A549 (cell line): ENCODE data around the gene IQSEC3. TPM values are rescaled to one million over a fixed set of nuclear protein-coding genes. Genes with fewer than 3 reads are reported as not detected.

ENCODE experiments used
- ATAC-seq, 2 experiments: fragments of 200-7000 bp in 1 of 2; fragments of >200 bp in 1 of 2; cut with Nextera tagmentation in 1 of 2; cut with Tn5 transposase in 1 of 2; 3 replicates each; pipeline versions ENCODE4 v1.8.0 to v1.9.1; 2018 to 2020; ENCODE audit warnings: mild to moderate bottlenecking in 1 of 2, moderate library complexity in 1 of 2
- CTCF ChIA-PET: fragments of 300-600 bp; sonication (Branson Sonifier 250); formaldehyde crosslinking; extraction: SDS; loops from one replicate; lab custom pipeline; 2021; ENCODE audit warnings: antibody characterized with exemption, inconsistent platforms; lab: Yijun Ruan, JAX
- POLR2A ChIA-PET: fragments of 350-600 bp; formaldehyde crosslinking; extraction: SDS; loops from one replicate; lab custom pipeline; 2021; ENCODE audit warnings: antibody characterized with exemption, inconsistent platforms; lab: Yijun Ruan, JAX
- DNase-seq, 2 experiments: peaks; one replicate each; pipeline versions ENCODE4 v3.0.0 to v3.0.0-alpha.2; 2011 to 2016; ENCODE audit warnings: low read depth in 1 of 2, low spot score in 1 of 2
- FAIRE-seq: peaks from 2 replicates; lab custom pipeline; 2011; peaks lifted over from hg19 to GRCh38; lab: Jason Lieb, UNC
- H3K27ac ChIP-seq, 2 experiments: fragments of >200 bp; sonication (Bioruptor Twin); formaldehyde crosslinking; 3 replicates each; pipeline ENCODE4 v1.5.1; 2016 to 2017
- H3K4me1 ChIP-seq: fragments of >200 bp; sonication (Bioruptor Twin); formaldehyde crosslinking; 3 replicates; pipeline ENCODE4 v1.6.1; 2016
- H3K4me2 ChIP-seq: fragments of >200 bp; sonication (Bioruptor Twin); formaldehyde crosslinking; 3 replicates; pipeline ENCODE4 v1.6.1; 2016
- H3K4me3 ChIP-seq: fragments of >200 bp; sonication (Bioruptor Twin); formaldehyde crosslinking; 3 replicates; pipeline ENCODE4 v1.5.1; 2016
- H3K9me3 ChIP-seq: fragments of >200 bp; sonication (Bioruptor Twin); formaldehyde crosslinking; 3 replicates; pipeline ENCODE4 v1.6.1; 2016
- ATOH8 ChIP-seq: fragments of 250-450 bp; sonication (Bioruptor Pico); IDR thresholded peaks from 2 replicates; pipeline ENCODE4 v1.5.0; 2020; ENCODE audit warnings: low read depth, mild to moderate bottlenecking, moderate library complexity
- BHLHE40 ChIP-seq: IDR thresholded peaks from 2 replicates; pipeline ENCODE4 v1.6.1; 2012; ENCODE audit warnings: low read depth, low read length, inconsistent platforms
- CBX8 ChIP-seq: fragments of 200-600 bp; sonication (generic); IDR thresholded peaks from 2 replicates; pipeline ENCODE4 v1.6.1; 2016
- CHD4 ChIP-seq: fragments of 200-600 bp; sonication (generic); IDR thresholded peaks from 2 replicates; pipeline ENCODE4 v1.6.1; 2016; ENCODE audit warnings: antibody characterized with exemption, mild to moderate bottlenecking, borderline replicate concordance
- FOSB ChIP-seq: fragments of 250-450 bp; sonication (Bioruptor Pico); IDR thresholded peaks from 2 replicates; pipeline ENCODE4 v1.5.0; 2020; ENCODE audit warnings: mild to moderate bottlenecking, moderate library complexity
- FOSL2 ChIP-seq, 2 experiments: fragments of 450-650 bp in 1 of 2; fragments of >200 bp in 1 of 2; sonication (Bioruptor Twin) in 1 of 2; formaldehyde crosslinking; IDR thresholded peaks; 2 replicates each; pipeline versions ENCODE4 v1.5.0 to v1.6.1; 2016 to 2020; ENCODE audit warnings: mild to moderate bottlenecking in 1 of 2, moderate library complexity in 1 of 2
- GATA3 ChIP-seq: IDR thresholded peaks from 2 replicates; pipeline ENCODE4 v1.6.1; 2012; ENCODE audit warnings: borderline replicate concordance
- HDAC2 ChIP-seq: fragments of 200-600 bp; sonication (generic); IDR thresholded peaks from 2 replicates; pipeline ENCODE4 v1.6.1; 2016
- HEYL ChIP-seq: fragments of 250-450 bp; sonication (Bioruptor Pico); IDR thresholded peaks from 2 replicates; pipeline ENCODE4 v1.8.0; 2021; ENCODE audit warnings: mild to moderate bottlenecking, moderate library complexity
- HMGXB4 ChIP-seq: fragments of 250-450 bp; sonication (Bioruptor Pico); IDR thresholded peaks from 2 replicates; pipeline ENCODE4 v1.5.0; 2021; ENCODE audit warnings: mild to moderate bottlenecking, moderate library complexity, borderline replicate concordance
- HOXB13 ChIP-seq: fragments of 250-450 bp; sonication (Bioruptor Pico); IDR thresholded peaks from 2 replicates; pipeline ENCODE4 v1.5.0; 2020; ENCODE audit warnings: low read depth, mild to moderate bottlenecking, moderate library complexity
- HOXB5 ChIP-seq: fragments of 250-450 bp; sonication (Bioruptor Pico); IDR thresholded peaks from 2 replicates; pipeline ENCODE4 v1.5.0; 2020; ENCODE audit warnings: mild to moderate bottlenecking, moderate library complexity
- JUN ChIP-seq, 2 experiments: fragments of >200 bp; sonication (Bioruptor Twin); formaldehyde crosslinking; IDR thresholded peaks; 2 replicates in 1 of 2; 3 replicates in 1 of 2; pipeline ENCODE4 v1.6.1; 2016 to 2017
- JUNB ChIP-seq: fragments of >200 bp; sonication (Bioruptor Twin); formaldehyde crosslinking; IDR thresholded peaks from 2 replicates; pipeline ENCODE4 v1.6.1; 2016
- MAZ ChIP-seq: fragments of 150-350 bp; IDR thresholded peaks from 2 replicates; pipeline ENCODE4 v1.6.1; 2014; ENCODE audit warnings: antibody characterized with exemption, low read depth, low read length, borderline replicate concordance
- RAD21 ChIP-seq, 2 experiments: fragments of >200 bp in 1 of 2; sonication (Bioruptor Twin) in 1 of 2; formaldehyde crosslinking in 1 of 2; IDR thresholded peaks in 1 of 2; conservative IDR thresholded peaks in 1 of 2; 2 replicates in 1 of 2; 3 replicates in 1 of 2; pipeline ENCODE4 v1.6.1; 2012 to 2018; ENCODE audit warnings: inconsistent platforms in 1 of 2
- RARB ChIP-seq: fragments of 250-450 bp; sonication (Bioruptor Pico); IDR thresholded peaks from 2 replicates; pipeline ENCODE4 v1.8.0; 2021; ENCODE audit warnings: mild to moderate bottlenecking, moderate library complexity
- RCOR1 ChIP-seq: fragments of 150-350 bp; IDR thresholded peaks from 2 replicates; pipeline ENCODE4 v1.6.1; 2014; ENCODE audit warnings: antibody characterized with exemption, low read length, low read depth
- RFX5 ChIP-seq: fragments of 450-650 bp; IDR thresholded peaks from 2 replicates; pipeline ENCODE4 v1.7.1; 2014; ENCODE audit warnings: antibody characterized with exemption, mild to moderate bottlenecking, moderate library complexity
- SMC3 ChIP-seq: fragments of >200 bp; sonication (Bioruptor Twin); formaldehyde crosslinking; IDR thresholded peaks from 3 replicates; pipeline ENCODE4 v1.6.1; 2018; ENCODE audit warnings: inconsistent platforms
- TFCP2L1 ChIP-seq: fragments of 250-450 bp; sonication (Bioruptor Pico); IDR thresholded peaks from 2 replicates; pipeline ENCODE4 v1.5.0; 2021; ENCODE audit warnings: mild to moderate bottlenecking
- TP53 ChIP-seq: fragments of 250-450 bp; sonication (Bioruptor Pico); IDR thresholded peaks from 2 replicates; pipeline ENCODE4 v1.5.0; 2021; ENCODE audit warnings: mild to moderate bottlenecking, moderate library complexity
- ZC3H11A ChIP-seq: fragments of 450-650 bp; IDR thresholded peaks from 2 replicates; pipeline ENCODE4 v1.6.1; 2014; ENCODE audit warnings: antibody characterized with exemption, mild to moderate bottlenecking
- WGBS: methylation state at CpG from one replicate; pipeline ENCODE4 v1.1.6; 2017; ENCODE audit errors: missing lambda C conversion rate; 5-methylcytosine and 5-hydroxymethylcytosine counted together
- polyA plus RNA-seq, 4 experiments: library from polyadenylated mRNA; depleted of rRNA in 3 of 4; stranded (reverse); fragments of >200 nt; fragmentation: RNase III in 1 of 4; extraction: RNeasy Plus Mini Kit Qiagen cat#74134 plus additional on column Dnase treatment in 1 of 4; gene quantifications; 2 replicates in 3 of 4; 3 replicates in 1 of 4; pipeline ENCODE4 v1.2.3, GENCODE V29; 2011 to 2017
- TF ChIP-seq, protein P1 (sequence below): fragments of >200 bp; sonication (Bioruptor Twin); formaldehyde crosslinking; IDR thresholded peaks from 3 replicates; pipeline ENCODE4 v1.6.1; 2016
- TF ChIP-seq, protein P2 (sequence below): fragments of 150-350 bp; IDR thresholded peaks from 2 replicates; pipeline ENCODE4 v1.6.1; 2014; ENCODE audit warnings: low read depth, mild to moderate bottlenecking, low read length
- TF ChIP-seq, protein P3 (sequence below): IDR thresholded peaks from 2 replicates; pipeline ENCODE4 v1.6.1; 2012; ENCODE audit warnings: low read depth, borderline replicate concordance

The IQSEC3 gene
- polyA plus RNA-seq, 2 of the 4 experiments (the other 2 are of a cell fraction): not detected

DNA sequence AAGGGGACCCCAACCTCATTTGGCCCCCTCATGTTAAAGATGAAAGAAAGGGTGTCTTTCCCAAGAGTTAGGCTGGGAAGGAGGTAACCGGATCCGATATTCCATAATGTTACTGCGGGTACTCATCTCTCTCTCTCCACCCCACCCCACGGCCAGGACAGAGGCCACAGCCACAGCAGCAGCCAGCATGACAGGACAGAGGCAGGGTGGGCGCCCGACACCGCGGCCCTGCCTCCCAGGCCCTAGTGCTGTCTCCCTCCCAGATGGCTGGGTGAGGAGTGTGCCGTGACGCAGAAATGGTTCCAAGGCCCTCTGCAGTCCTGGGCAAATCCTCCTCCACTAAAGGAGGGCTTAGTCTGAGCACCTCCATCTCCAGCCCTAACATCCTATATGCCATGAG is 141.2 kb downstream of the IQSEC3 start:
- TF ChIP-seq CBX8: no peak
- no peak for TF ChIP-seq TFCP2L1
- TF ChIP-seq HEYL: no peak
- TF ChIP-seq HOXB13 (CRISPR knock-in tag): no peak
- TF ChIP-seq BHLHE40: no peak
- no peak for TF ChIP-seq FOSL2 (IDR thresholded peaks at IDR 0.05)
- TF ChIP-seq FOSL2 (CRISPR knock-in tag; IDR thresholded peaks at IDR 0.05): no peak
- no peak for TF ChIP-seq CHD4
- TF ChIP-seq, protein P1, sequence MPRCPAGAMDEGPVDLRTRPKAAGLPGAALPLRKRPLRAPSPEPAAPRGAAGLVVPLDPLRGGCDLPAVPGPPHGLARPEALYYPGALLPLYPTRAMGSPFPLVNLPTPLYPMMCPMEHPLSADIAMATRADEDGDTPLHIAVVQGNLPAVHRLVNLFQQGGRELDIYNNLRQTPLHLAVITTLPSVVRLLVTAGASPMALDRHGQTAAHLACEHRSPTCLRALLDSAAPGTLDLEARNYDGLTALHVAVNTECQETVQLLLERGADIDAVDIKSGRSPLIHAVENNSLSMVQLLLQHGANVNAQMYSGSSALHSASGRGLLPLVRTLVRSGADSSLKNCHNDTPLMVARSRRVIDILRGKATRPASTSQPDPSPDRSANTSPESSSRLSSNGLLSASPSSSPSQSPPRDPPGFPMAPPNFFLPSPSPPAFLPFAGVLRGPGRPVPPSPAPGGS: no peak
- TF ChIP-seq JUNB: no peak
- TF ChIP-seq SMC3: no peak
- TF ChIP-seq RCOR1: no peak
- TF ChIP-seq RAD21 (conservative IDR thresholded peaks at IDR 0.05 in 1 of 2, IDR thresholded peaks at IDR 0.05 in 1 of 2): no peak
- TF ChIP-seq TP53: no peak
- TF ChIP-seq HOXB5: no peak
- no peak for TF ChIP-seq HMGXB4 (CRISPR knock-in tag)
- no peak for TF ChIP-seq FOSB (CRISPR knock-in tag)
- TF ChIP-seq, protein P2, sequence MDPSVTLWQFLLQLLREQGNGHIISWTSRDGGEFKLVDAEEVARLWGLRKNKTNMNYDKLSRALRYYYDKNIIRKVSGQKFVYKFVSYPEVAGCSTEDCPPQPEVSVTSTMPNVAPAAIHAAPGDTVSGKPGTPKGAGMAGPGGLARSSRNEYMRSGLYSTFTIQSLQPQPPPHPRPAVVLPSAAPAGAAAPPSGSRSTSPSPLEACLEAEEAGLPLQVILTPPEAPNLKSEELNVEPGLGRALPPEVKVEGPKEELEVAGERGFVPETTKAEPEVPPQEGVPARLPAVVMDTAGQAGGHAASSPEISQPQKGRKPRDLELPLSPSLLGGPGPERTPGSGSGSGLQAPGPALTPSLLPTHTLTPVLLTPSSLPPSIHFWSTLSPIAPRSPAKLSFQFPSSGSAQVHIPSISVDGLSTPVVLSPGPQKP: no peak
- 61% methylated on average over 10 of the region's 10 CpGs for WGBS
- Histone ChIP-seq H3K9me3 (no peaks in the 10 kb centered on the region), H3K27ac (no peak overlapping the region), H3K4me3 (no peak overlapping the region), H3K4me1 (peaks cover 6% of the 10 kb centered on the region; the same call in 2 of the 3 replicates), H3K4me2 (no peak overlapping the region)
- ATAC-seq: no peak
- ChIA-PET CTCF (no interaction called here), POLR2A (no interaction called here)
- FAIRE-seq: no peak
- DNase-seq: no peak

DNA sequence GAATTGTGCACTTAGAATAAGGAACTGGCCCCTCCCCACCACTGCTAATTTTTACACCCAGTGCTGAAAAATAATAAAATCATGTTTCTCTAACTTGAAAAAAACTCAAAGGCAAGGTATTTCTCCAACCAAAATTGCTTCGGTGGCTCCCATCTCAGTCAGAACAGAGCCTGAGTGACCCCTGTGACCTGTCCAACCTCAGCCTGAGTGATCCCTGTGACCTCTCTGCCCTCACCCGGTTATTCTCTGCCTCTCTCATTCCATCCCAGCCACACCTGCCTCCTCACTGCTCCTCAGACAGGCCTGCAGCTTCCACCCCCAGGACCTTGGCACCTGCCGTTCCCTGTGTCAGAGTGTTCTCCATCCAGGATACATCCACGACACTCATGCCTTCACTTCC is 142.2 kb downstream of the IQSEC3 start:
- ChIA-PET POLR2A (no interaction called here), CTCF (no interaction called here)
- no peak for DNase-seq
- ATAC-seq: no peak
- WGBS: 61% methylated on average over 4 of the region's 4 CpGs
- Histone ChIP-seq H3K27ac (no peak overlapping the region), H3K4me2 (no peak overlapping the region), H3K4me1 (peaks cover 15% of the 10 kb centered on the region; the same call in 2 of the 3 replicates), H3K9me3 (no peaks in the 10 kb centered on the region), H3K4me3 (no peak overlapping the region)
- FAIRE-seq: no peak
- TF ChIP-seq JUN (IDR thresholded peaks at IDR 0.05) (no peak), ATOH8 (CRISPR knock-in tag) (no peak), MAZ (no peak), GATA3 (no peak), FOSB (CRISPR knock-in tag) (no peak), CHD4 (no peak), RCOR1 (no peak), HDAC2 (no peak), RFX5 (no peak), RARB (CRISPR knock-in tag) (no peak), ZC3H11A (no peak), HEYL (no peak)
- TF ChIP-seq, protein P3, sequence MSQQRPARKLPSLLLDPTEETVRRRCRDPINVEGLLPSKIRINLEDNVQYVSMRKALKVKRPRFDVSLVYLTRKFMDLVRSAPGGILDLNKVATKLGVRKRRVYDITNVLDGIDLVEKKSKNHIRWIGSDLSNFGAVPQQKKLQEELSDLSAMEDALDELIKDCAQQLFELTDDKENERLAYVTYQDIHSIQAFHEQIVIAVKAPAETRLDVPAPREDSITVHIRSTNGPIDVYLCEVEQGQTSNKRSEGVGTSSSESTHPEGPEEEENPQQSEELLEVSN: no peak
